Stomach (tissue), 9 donors: ENCODE data around the gene RNF113B. TPM values are rescaled to one million over a fixed set of nuclear protein-coding genes. Genes with fewer than 3 reads are reported as not detected.
A peak's percentile ranks its signal among the peaks of the same experiment; 100 is the strongest.

Experiments
- DNase-seq, 2 donors: peaks; one replicate each; pipeline versions ENCODE4 v3.0.0 to v3.0.0-alpha.2; 2013 to 2019
- H3K27ac ChIP-seq, 5 donors: fragments of 200-600 bp in 4 of 5; sonication (generic) in 4 of 5; one replicate each; pipeline ENCODE4 v1.5.1; 2013 to 2019; ENCODE audit warnings: mild to moderate bottlenecking in 1 of 5, moderate library complexity in 1 of 5
- H3K27me3 ChIP-seq, 3 donors: fragments of 200-600 bp; sonication (generic); one replicate each; pipeline ENCODE4 v1.5.1; 2017 to 2019; ENCODE audit warnings: mixed run types in 1 of 3
- H3K36me3 ChIP-seq, 4 donors: fragments of 200-600 bp; sonication (generic); 1 replicate in 3 of 4; 2 replicates in 1 of 4; pipeline ENCODE4 v1.5.1; 2016 to 2019
- H3K4me1 ChIP-seq, 4 donors: fragments of 200-600 bp; sonication (generic); one replicate each; pipeline ENCODE4 v1.5.1; 2016 to 2019
- H3K4me3 ChIP-seq, 4 donors: fragments of 200-600 bp; sonication (generic) in 3 of 4; one replicate each; pipeline ENCODE4 v1.5.1; 2016 to 2019; ENCODE audit warnings: mild to moderate bottlenecking in 1 of 4
- H3K9me3 ChIP-seq, 4 donors: fragments of 200-600 bp; sonication (generic); one replicate each; pipeline ENCODE4 v1.5.1; 2016 to 2019
- CTCF ChIP-seq, 7 experiments: fragments of 450-650 bp in 4 of 7; fragments of 200-600 bp in 3 of 7; sonication (generic) in 3 of 7; IDR thresholded peaks; one replicate each; pipeline ENCODE4 v1.5.1; 2016 to 2019; ENCODE audit warnings: antibody characterized with exemption in 7 of 7, control low read depth in 2 of 7, mild to moderate bottlenecking in 1 of 7
- EP300 ChIP-seq: sonication (generic); formaldehyde crosslinking; IDR thresholded peaks from one replicate; pipeline ENCODE4 v1.6.1; 2017; ENCODE audit warnings: antibody characterized with exemption
- POLR2A ChIP-seq, 4 donors: fragments of 450-650 bp; IDR thresholded peaks; one replicate each; pipeline ENCODE4 v1.6.1; 2016; ENCODE audit warnings: antibody characterized with exemption in 4 of 4, control low read depth in 2 of 4, mild to moderate bottlenecking in 1 of 4, moderate library complexity in 1 of 4
- POLR2AphosphoS5 ChIP-seq, 3 donors: sonication (generic); formaldehyde crosslinking; IDR thresholded peaks; one replicate each; pipeline ENCODE4 v1.6.1; 2016; ENCODE audit warnings: antibody characterized with exemption in 3 of 3
- WGBS, 5 donors: extraction: QIAGEN DNeasy Blood & Tissue Kit in 3 of 5; methylation state at CpG; one replicate each; pipeline versions ENCODE4 v1.1.5 to v1.1.7; 2013 to 2018; 5-methylcytosine and 5-hydroxymethylcytosine counted together
- intact Hi-C: fragments of 100-400 bp; cut with DNase I; formaldehyde crosslinking; loops from one replicate; pipeline ENCODE4 v1.15.1; 2023; ENCODE audit warnings: low total_unique reads
- polyA plus RNA-seq, 3 donors: library from polyadenylated mRNA; stranded (reverse); fragments of 200-250 nt; gene quantifications; one replicate each; pipeline ENCODE4 v1.2.3, GENCODE V29; 2013
- total RNA-seq, 5 donors: library from RNA; depleted of rRNA; stranded (reverse); fragments of >200 nt; gene quantifications; one replicate each; pipeline versions ENCODE4 v1.1.0 to v1.2.3, GENCODE V29; 2014 to 2016
- donor health status: healthy with polysubstance abuse.
- donor health status: Bipolar disorder and iron deficiency.
- donor health status: healthy.

Gene RNF113B
- total and polyA plus RNA-seq, 8 donors: not detected

DNA sequence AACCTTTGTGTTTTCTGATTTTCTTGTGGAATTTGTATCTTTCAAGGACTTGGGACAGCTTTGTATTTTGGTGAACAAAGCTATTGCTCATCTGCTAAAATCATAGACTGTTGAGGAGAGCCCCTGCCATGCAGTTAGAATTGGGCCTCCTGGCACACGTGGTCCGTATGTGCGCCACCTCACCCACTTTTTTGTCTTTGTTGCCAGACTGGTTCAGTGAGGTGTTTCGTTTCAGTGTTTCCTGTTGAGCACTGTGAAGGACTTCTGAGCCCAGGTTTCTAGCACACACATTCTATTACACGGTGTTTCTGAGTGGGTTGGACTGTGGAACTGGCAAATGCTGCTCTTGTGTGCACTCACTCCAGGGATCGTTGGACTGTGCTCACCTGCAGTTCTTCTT lies 37.6 kb upstream of the RNF113B start:
- peak; percentile 72 to 91 for DNase-seq
- 30 to 68% (median 40%) methylated on average over 6 of the region's 6 CpGs for WGBS, 5 donors
- peak overlapping the region; percentile 63 to 85 (median 66) for H3K27ac ChIP-seq
- TF ChIP-seq EP300 (no peak), POLR2AphosphoS5 (IDR thresholded peaks at IDR 0.05) (peak in 2 of 3 donors; percentile 43 to 70), POLR2A (IDR thresholded peaks at IDR 0.05) (no peak), CTCF (IDR thresholded peaks at IDR 0.05) (no peak)
- H3K4me3 ChIP-seq: no peak overlapping the region
- peaks cover 35 to 64% (median 44%) of the 10 kb centered on the region in 4 donors for H3K4me1 ChIP-seq
- no peaks in the 10 kb centered on the region for H3K9me3 ChIP-seq
- peaks cover 0 to 9% (median 4%) of the 10 kb centered on the region in 4 donors for H3K36me3 ChIP-seq
- intact Hi-C loops: no loop called here
- no peaks in the 10 kb centered on the region for H3K27me3 ChIP-seq

- H3K27me3 ChIP-seq: no peaks in the 10 kb centered on the region
- TF ChIP-seq POLR2AphosphoS5 (IDR thresholded peaks at IDR 0.05) (peak in 1 of 3 donors; percentile 5), EP300 (no peak)
- H3K36me3 ChIP-seq: peaks cover 0 to 9% (median 4%) of the 10 kb centered on the region in 4 donors
- H3K4me1 ChIP-seq: peaks cover 34 to 60% (median 42%) of the 10 kb centered on the region in 4 donors
- H3K9me3 ChIP-seq: no peaks in the 10 kb centered on the region
- H3K4me3 ChIP-seq: no peak overlapping the region
- peak in 1 of 2 donors; percentile 70 for DNase-seq
- H3K27ac ChIP-seq: peak overlapping the region; percentile 63 to 70 (median 66)
- WGBS, 5 donors: 40 to 51% (median 44%) methylated on average over 11 to 16 of the region's 16 CpGs
- intact Hi-C loops: no loop called here
Measured at GRCh38 chr13:98214008-98214643, 37.1 kb upstream of the RNF113B start.

DNA sequence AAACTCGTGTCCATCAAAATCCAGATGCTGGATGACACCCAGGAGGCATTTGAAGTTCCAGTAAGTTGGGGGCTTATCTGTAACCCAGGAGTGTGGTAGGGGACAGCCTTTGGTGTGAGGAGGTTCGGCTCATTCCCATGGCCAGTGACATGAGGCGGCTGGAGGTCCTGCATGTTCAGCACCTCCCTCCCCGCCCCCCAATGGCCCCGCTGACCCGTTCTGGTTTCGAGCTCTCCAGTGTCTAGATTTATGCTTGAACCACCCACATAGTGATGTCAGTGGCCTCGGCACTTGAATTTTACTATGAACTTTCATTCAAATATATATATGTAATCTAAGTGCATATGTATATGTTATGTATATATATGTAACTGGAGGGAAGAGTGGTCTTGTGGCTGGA lies 36.3 kb upstream of the RNF113B start:
- no peak for TF ChIP-seq POLR2AphosphoS5 (IDR thresholded peaks at IDR 0.05)
- TF ChIP-seq POLR2A (IDR thresholded peaks at IDR 0.05): no peak
- TF ChIP-seq EP300: no peak
- TF ChIP-seq CTCF (IDR thresholded peaks at IDR 0.05): no peak
- intact Hi-C loops: no loop called here
- DNase-seq: no peak
- WGBS, 5 donors: 81 to 92% (median 84%) methylated on average over 7 to 8 of the region's 8 CpGs
- peaks cover 34 to 57% (median 42%) of the 10 kb centered on the region in 4 donors for H3K4me1 ChIP-seq
- H3K4me3 ChIP-seq: no peak overlapping the region
- peaks cover 0 to 9% (median 4%) of the 10 kb centered on the region in 4 donors for H3K36me3 ChIP-seq
- H3K27me3 ChIP-seq: no peaks in the 10 kb centered on the region
- no peaks in the 10 kb centered on the region for H3K9me3 ChIP-seq
- peak overlapping the region in 3 of 5 donors; percentile 63 to 70 (median 66) for H3K27ac ChIP-seq

DNA sequence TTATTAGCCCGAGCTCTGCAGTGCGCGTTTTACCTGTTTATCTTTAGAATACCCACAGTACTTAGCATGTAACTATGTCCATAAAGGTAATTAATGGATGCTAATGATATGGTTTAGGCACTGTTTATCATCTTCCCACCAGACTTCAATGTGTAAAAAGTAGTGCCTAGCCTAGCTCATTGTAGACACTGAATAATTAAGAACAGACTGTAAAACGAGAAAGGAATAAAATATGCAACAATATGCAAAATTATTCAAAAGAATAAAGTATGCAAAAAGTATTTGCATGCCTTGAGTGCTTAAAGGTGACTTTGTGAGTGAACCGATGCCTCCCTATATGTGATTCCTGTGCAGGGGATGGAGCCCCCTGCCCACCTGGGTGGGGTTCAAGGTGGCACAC lies 35.7 kb upstream of the RNF113B start:
- Histone ChIP-seq H3K4me3 (no peak overlapping the region), H3K36me3 (peaks cover 0 to 9% (median 4%) of the 10 kb centered on the region in 4 donors), H3K4me1 (peaks cover 31 to 53% (median 38%) of the 10 kb centered on the region in 4 donors), H3K27me3 (no peaks in the 10 kb centered on the region), H3K27ac (no peak overlapping the region), H3K9me3 (no peaks in the 10 kb centered on the region)
- intact Hi-C loops: no loop called here
- WGBS, 5 donors: 52 to 72% (median 61%) methylated on average over 5 of the region's 5 CpGs
- TF ChIP-seq POLR2AphosphoS5 (IDR thresholded peaks at IDR 0.05) (no peak), EP300 (no peak), CTCF (IDR thresholded peaks at IDR 0.05) (no peak), POLR2A (IDR thresholded peaks at IDR 0.05) (no peak)
- DNase-seq: no peak

GRCh38 chr13:98208606-98209005 lies 31.5 kb upstream of the RNF113B start:
- Histone ChIP-seq H3K27me3 (no peaks in the 10 kb centered on the region), H3K27ac (peak overlapping the region in 2 of 5 donors; percentile 42 to 79), H3K4me3 (no peak overlapping the region), H3K9me3 (peaks cover 0 to 16% (median 11%) of the 10 kb centered on the region in 4 donors), H3K4me1 (peaks cover 0 to 32% (median 12%) of the 10 kb centered on the region in 4 donors), H3K36me3 (peaks cover 0 to 6% (median 2%) of the 10 kb centered on the region in 4 donors)
- no peak for DNase-seq
- TF ChIP-seq CTCF (IDR thresholded peaks at IDR 0.05): no peak
- no peak for TF ChIP-seq POLR2AphosphoS5 (IDR thresholded peaks at IDR 0.05)
- no peak for TF ChIP-seq EP300
- no peak for TF ChIP-seq POLR2A (IDR thresholded peaks at IDR 0.05)
- WGBS, 5 donors: 86 to 92% (median 89%) methylated on average over 5 of the region's 5 CpGs
- intact Hi-C loops: no loop called here
